Left cardiac atrium (tissue), 4 donors: ENCODE results near the gene TFAP2E. TPM values are rescaled to one million over a fixed set of nuclear protein-coding genes. Genes with fewer than 3 reads are reported as not detected.
"Not testable (repeated sequence)": the region's sequence is repeated elsewhere in the genome, so short reads cannot be mapped to it uniquely, and the experiment has no call there.

Experiments used
- ATAC-seq, 2 donors: fragments of 200-7000 bp; cut with Tn5 transposase; one replicate each; pipeline ENCODE4 v1.9.1; 2020; ENCODE audit warnings: mild to moderate bottlenecking in 2 of 2, moderate library complexity in 2 of 2
- DNase-seq: peaks from one replicate; pipeline ENCODE4 v3.0.0-alpha.2; 2020
- intact Hi-C, 2 donors: fragments of 100-400 bp; cut with DNase I; formaldehyde crosslinking; loops; one replicate each; pipeline versions ENCODE4 v1.14.1 to v1.15.1; 2022 to 2023
- total RNA-seq, 2 donors: library from RNA; stranded (reverse); fragmentation: NEBNext Ultra II Directional; extraction: Animal tissue kit (Norgen Biotek cat#: 25700); gene quantifications; one replicate each; pipeline ENCODE4 v1.2.1, GENCODE V29; 2021
- donor health status: DM: no; HTN: yes; CAD: no.
- donor health status: DM: no; HTN: yes; CAD: no; lungs with severe emphysema.
- donor health status: DM: yes; HTN: yes; CAD: no.
- donor health status: Dilated cardiomyopathy.

The TFAP2E gene
- total RNA-seq, 2 donors from 2014 or later, result 0.32 to 0.47 TPM

- intact Hi-C loops, result loop anchor here (2.0 to 5.0 kb wide), 3 partner anchors 159 to 207 kb away; no protein-coding TSS in a partner anchor
- no peak for DNase-seq
These were observed 5.1 kb upstream of the TFAP2E start for GRCh38 chr1:35567947-35568558.

GRCh38 chr1:35568975-35569395 is 4.1 kb upstream of the TFAP2E start:
- ATAC-seq (peak; percentile 53 to 62), DNase-seq (no peak)
- intact Hi-C loops, result loop anchor here (2.0 to 5.0 kb wide), 3 partner anchors 158 to 206 kb away; no protein-coding TSS in a partner anchor

More at GRCh38 chr1:35567947-35568558, 5.1 kb upstream of the TFAP2E start:
- no peak for ATAC-seq

DNA sequence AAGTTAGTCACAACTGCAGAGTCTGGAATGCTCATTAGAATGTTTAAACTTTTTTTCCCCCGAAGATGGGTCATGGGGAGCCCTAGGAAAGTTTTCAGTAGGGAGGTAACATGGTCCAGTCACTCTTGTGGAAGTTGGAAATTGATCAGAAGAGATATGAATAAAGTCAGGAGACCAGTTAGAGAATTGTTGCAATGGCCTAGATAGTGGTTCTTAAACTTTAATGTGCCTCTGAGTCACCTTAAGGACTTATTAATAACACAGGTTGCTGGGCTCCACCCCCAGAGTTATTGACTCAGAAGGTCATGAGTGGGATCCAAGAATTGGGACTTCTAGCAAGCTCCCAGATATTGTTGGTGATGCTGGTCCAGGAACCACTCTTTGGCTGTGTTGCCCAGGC is 3.2 kb upstream of the TFAP2E start:
- DNase-seq, result no peak
- ATAC-seq, result no peak
- intact Hi-C loops, result loop anchor here (2.0 to 10.0 kb wide), 4 partner anchors 157 to 205 kb away; no protein-coding TSS in a partner anchor

DNA sequence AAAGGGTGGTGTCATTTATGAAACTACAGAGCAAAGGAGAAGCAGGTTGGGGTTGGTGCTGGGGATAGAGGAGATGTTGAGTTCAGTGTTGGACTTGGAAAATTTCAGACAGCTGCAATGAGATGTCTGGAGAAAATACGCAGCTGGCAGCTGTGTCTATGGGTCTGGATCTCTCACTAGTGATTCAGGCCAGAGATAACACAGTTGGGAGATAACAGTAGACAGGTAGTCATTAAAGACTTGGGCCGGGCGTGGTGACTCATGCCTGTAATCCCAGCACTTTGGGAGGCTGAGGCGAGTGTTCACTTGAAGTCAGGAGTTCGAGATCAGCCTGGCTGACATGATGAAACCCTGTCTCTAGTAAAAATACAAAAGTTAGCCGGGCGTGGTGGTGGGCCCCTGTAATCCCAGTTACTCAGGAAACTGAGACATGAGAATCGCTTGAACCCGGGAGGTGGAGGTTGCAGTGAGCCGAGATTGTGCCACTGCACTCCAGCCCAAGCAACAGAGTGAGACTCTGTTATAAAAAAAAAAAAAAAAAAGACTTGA is 2.5 kb upstream of the TFAP2E start:
- intact Hi-C loops, result loop anchor here in 1 of 2 donors (10.0 kb wide), 1 partner anchor 204 kb away; no protein-coding TSS in a partner anchor
- ATAC-seq (no peak), DNase-seq (no peak)

DNA sequence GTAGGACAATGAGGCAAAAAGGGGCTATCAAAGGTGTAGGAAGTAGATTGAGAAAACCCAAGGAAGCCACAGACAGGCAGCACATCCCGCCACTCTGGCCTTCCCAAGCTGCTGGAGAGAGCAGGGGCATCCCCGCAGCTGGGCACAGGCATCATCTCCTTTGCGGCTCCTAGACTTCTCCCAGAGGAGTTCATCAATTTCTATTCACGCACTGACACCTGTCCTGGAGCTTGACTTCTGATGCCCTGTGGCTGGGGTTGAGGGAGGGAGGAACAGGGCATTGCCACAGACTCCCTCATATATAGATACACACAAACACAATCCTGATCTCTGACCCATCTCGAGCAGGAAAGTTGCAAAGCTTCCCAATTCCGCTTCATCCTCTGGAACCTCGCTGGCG is 1.9 kb upstream of the TFAP2E start:
- intact Hi-C loops, result loop anchor here in 1 of 2 donors (10.0 kb wide), 1 partner anchor 204 kb away; no protein-coding TSS in a partner anchor
- DNase-seq, result no peak

DNA sequence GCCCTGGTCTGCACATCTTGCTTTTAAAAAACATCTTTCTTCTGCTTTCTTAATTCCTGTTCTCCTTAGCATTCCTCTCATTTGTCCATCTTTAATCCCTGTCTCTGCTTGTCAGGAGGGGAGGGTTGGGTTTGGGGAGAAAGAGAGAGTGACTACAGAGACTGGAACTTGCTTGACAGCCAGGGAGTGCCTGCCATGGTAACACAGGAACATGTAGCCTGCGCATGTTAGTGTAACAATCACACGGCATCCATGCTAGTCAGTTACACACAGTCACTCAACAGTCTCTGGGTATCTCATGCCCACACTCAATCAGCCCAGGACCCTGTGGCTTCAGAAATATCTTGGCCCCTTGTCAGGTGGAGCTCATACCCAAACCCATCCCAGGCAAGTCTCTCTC is 818 bp upstream of the TFAP2E start:
- ATAC-seq (no peak), DNase-seq (no peak)
- intact Hi-C loops, result loop anchor here in 1 of 2 donors (10.0 kb wide), 1 partner anchor 203 kb away; no protein-coding TSS in a partner anchor

More for the DNA sequence above, 1.9 kb upstream of the TFAP2E start:
- ATAC-seq, result no peak

- intact Hi-C loops, result loop anchor here in 1 of 2 donors (10.0 kb wide), 1 partner anchor 201 kb away; no protein-coding TSS in a partner anchor
- ATAC-seq (no peak), DNase-seq (no peak)
These were observed 1.1 kb downstream of the TFAP2E start for GRCh38 chr1:35574125-35574654.

DNA sequence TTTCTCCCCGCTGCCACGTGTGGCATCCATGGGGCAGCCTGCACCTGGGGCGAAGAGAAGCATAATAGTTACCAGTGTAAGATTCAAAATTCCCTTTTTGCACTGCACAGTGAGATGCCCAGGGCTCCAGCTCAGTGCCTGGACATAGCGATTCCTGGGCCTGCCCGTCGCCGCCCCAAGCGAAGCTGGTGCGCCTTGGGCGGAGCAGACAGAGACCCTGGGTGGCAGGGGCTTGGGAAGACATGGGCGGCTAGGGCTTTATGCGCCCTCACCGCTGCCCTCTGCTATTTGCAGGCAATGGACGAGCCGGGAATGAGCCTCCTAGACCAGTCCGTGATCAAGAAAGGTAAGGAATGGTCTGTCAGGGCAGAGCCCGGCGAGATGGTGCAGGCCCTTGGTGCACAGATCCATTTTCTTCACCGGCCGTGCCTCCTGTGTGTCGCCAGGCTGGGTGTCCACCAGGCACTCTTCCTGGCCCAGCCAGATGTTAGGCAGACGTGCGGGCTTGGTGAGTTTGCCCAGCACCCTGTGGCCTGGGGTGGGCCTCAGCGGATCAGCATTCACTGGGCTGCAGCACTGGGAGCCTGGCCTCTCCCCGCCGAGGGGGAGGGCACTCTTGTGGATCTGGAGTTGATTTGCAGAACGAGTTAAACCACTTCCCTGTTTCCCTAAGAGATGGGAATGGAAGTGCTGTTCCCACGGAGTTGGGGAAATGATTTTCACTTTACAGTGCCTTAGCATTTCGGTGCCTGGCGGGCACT is 1.7 kb downstream of the TFAP2E start:
- ATAC-seq (no peak), DNase-seq (no peak)
- intact Hi-C loops, result loop anchor here in 1 of 2 donors (10.0 kb wide), 1 partner anchor 200 kb away; no protein-coding TSS in a partner anchor

- intact Hi-C loops, result loop anchor here in 1 of 2 donors (10.0 kb wide), 1 partner anchor 199 kb away; no protein-coding TSS in a partner anchor
- DNase-seq (no peak), ATAC-seq (no peak)
These were observed 2.4 kb downstream of the TFAP2E start for GRCh38 chr1:35575416-35575958.

GRCh38 chr1:35576061-35576765 is 3.1 kb downstream of the TFAP2E start:
- intact Hi-C loops, result loop anchor here in 1 of 2 donors (10.0 kb wide), 1 partner anchor 199 kb away; no protein-coding TSS in a partner anchor

GRCh38 chr1:35576766-35577070 is 3.6 kb downstream of the TFAP2E start:
- ATAC-seq, result not testable (repeated sequence)
- intact Hi-C loops, result loop anchor here in 1 of 2 donors (10.0 kb wide), 1 partner anchor 198 kb away; no protein-coding TSS in a partner anchor

More at GRCh38 chr1:35576061-35576765, 3.1 kb downstream of the TFAP2E start:
- no peak for DNase-seq
- no peak for ATAC-seq

DNA sequence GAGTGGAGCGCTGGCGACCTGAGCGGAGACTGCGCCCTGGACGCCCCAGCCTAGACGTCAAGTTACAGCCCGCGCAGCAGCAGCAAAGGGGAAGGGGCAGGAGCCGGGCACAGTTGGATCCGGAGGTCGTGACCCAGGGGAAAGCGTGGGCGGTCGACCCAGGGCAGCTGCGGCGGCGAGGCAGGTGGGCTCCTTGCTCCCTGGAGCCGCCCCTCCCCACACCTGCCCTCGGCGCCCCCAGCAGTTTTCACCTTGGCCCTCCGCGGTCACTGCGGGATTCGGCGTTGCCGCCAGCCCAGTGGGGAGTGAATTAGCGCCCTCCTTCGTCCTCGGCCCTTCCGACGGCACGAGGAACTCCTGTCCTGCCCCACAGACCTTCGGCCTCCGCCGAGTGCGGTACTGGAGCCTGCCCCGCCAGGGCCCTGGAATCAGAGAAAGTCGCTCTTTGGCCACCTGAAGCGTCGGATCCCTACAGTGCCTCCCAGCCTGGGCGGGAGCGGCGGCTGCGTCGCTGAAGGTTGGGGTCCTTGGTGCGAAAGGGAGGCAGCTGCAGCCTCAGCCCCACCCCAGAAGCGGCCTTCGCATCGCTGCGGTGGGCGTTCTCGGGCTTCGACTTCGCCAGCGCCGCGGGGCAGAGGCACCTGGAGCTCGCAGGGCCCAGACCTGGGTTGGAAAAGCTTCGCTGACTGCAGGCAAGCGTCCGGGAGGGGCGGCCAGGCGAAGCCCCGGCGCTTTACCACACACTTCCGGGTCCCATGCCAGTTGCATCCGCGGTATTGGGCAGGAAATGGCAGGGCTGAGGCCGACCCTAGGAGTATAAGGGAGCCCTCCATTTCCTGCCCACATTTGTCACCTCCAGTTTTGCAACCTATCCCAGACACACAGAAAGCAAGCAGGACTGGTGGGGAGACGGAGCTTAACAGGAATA is 4.2 kb downstream of the TFAP2E start:
- DNase-seq (no peak), ATAC-seq (peak; percentile 76)
- intact Hi-C loops, result loop anchor here in 1 of 2 donors (10.0 kb wide), 1 partner anchor 197 kb away; no protein-coding TSS in a partner anchor

More at GRCh38 chr1:35576766-35577070, 3.6 kb downstream of the TFAP2E start:
- DNase-seq, result not testable (repeated sequence)

DNA sequence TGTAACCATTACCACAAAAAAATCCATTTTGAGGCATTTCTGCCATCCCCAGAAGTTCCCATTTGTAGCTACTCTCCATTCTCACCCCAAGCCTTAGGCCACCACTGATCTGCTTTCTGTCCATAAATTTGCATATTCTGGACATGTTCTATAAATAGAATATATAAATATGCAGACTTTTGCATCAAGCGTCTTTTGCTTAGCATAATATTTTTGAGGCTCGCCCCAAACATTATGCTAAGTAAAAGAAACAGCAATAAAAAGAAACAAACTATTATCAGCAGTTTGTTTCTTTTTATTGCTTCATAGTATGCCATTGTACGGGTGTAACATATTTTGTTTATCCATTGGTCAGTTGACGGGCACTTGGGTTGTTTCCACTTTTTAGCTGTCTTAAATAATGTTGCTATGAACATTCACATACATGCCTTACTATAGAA is 7.9 kb downstream of the TFAP2E start:
- ATAC-seq, result no peak
- intact Hi-C loops, result no loop called here

DNA sequence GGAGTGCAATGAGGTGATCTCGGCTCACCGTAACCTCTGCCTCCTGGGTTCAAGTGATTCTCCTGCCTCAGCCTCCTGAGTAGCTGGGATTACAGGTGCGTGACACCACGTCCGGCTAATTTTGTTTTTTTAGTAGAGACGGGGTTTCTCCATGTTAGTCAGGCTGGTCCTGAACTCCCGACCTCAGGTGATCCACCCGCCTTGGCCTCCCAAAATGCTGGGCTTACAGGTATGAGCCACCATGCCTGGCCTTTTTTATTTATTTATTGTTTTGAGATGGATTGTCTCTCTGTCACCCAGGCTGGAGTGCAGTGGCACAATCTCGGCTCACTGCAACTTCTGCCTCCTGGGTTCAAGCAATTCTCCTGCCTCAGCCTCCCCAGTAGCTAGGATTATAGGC is 8.5 kb downstream of the TFAP2E start:
- ATAC-seq, intact Hi-C loops, DNase-seq: not testable (repeated sequence)

More for the DNA sequence above, 7.9 kb downstream of the TFAP2E start:
- DNase-seq, result no peak

GRCh38 chr1:35585281-35585680 is 12.2 kb downstream of the TFAP2E start:
- ATAC-seq, result no peak
- no peak for DNase-seq
- intact Hi-C loops, result no loop called here

DNA sequence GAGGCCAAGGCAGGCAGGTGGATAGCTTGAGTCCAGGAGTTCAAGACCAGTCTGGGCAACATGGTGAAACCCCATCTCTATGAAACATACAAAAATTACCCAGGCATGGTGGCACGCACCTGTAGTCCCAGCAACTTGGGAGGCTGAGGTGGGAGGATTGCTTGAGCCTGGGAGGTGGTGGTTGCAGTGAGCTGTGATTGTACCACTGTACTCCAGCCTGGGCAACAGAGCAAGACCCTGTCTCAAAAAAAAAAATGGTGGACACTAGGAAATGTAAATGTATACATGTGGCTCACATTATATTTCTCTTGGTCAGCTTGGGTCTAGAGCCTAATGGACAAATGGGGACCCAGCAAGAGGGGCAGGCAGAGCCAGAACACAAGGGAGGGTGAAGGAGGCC is 12.7 kb downstream of the TFAP2E start:
- DNase-seq, ATAC-seq, intact Hi-C loops: not testable (repeated sequence)

DNA sequence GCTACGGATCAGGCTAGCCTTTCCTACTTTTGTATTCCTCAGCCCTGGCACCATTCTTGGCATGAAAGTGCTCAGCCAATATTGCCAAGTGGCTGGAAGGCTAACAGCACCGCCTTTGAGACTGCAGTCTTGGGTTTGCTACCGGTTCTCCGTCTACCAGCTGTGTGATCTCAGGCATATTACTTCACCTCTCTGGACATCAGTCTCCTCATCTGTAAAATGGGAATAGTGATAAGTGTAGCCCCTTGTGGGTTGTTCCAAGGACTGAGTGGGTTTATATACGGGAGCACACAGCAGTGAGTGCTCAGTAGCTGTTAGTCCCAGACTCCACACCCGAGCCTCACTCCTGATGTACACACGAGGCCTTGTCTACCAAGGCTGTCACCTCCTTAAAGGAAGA is 13.7 kb downstream of the TFAP2E start:
- no peak for ATAC-seq
- intact Hi-C loops, result no loop called here
- DNase-seq, result no peak
